HG03432 (cell line): ENCODE measurements around the gene APH1A.
"Not testable (repeated sequence)": the region's sequence is repeated elsewhere in the genome, so short reads cannot be mapped to it uniquely, and the experiment has no call there.

ENCODE experiments used
- ATAC-seq: cut with Tn5 transposase; IDR thresholded peaks from one replicate; pipeline ENCODE4 v1.9.1; 2021; ENCODE audit warnings: mild to moderate bottlenecking, moderate library complexity; ENCODE audit not compliant: unreplicated experiment

The APH1A gene

GRCh38 chr1:150268705-150269403 lies at the start of gene APH1A:
Gene APH1A (minus strand): TSS chr1:150269016. CDS start chr1:150268810, 206 bp downstream.
- ATAC-seq: peak; percentile 91

- not testable (repeated sequence) for ATAC-seq
These were observed 45.9 kb upstream of the APH1A start for GRCh38 chr1:150314691-150315090.

DNA sequence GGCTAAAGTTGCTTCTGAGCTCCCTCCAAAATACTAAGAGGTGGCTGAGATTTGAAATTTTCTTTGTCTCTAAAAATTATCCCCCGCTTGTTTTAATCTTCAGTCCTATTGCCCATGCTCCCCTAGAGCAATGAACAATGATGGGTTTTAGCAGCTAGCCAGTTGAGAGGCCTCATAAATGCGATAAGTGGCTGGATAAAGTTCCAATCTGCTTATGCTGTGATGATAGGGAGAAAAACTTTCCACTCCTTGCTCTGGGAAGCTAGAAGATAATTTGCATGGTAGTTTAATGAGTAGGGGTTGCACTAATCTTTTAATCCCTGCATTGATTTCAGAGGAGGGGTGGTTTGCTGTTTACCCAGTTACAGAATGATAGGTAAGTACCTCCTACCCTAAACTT lies 42.9 kb upstream of the APH1A start:
- ATAC-seq: no peak

GRCh38 chr1:150309758-150310508 lies 41.1 kb upstream of the APH1A start:
- ATAC-seq: no peak

GRCh38 chr1:150308585-150308984 lies 39.8 kb upstream of the APH1A start:
- ATAC-seq: not testable (repeated sequence)

DNA sequence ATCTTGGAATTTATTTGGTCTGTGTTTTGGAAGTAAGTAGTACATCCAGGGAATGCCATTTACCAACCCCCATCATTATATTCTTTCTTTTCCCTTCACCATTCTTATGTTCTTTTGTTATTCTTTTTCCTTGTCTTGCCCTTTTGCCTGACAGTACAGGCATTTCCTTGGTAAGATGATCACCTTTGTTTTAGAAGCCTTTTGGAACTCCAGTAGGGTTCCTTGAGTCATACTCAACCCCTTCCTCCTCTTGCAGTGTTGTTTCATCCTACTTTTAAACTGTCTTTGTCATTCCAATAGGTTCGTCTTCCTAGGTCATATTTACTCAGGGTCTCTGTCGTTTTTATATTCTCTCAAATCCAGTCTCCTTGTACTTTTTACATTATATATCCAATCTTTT lies 34.1 kb upstream of the APH1A start:
- ATAC-seq: no peak

DNA sequence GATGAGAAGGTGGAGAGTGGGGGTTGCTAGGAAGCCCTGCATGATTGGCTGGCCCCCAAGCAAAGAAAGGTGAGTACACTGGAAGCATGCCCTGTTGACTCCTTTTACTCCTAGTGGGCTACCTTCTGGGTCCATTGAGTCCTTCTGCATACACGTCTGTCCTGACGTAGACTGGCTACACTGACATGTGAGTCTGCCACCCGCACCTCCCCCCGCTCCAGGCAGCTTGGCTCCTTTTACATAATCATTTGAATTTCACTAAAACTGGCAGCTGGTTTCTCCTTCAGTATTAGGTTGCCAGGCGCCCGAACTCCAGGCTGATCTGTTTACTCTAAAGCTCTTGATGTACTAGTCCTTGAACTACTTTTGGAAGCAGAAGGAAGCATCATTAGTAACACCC lies 33.5 kb upstream of the APH1A start:
- ATAC-seq: no peak

GRCh38 chr1:150299716-150300115 lies 30.9 kb upstream of the APH1A start:
- no peak for ATAC-seq

DNA sequence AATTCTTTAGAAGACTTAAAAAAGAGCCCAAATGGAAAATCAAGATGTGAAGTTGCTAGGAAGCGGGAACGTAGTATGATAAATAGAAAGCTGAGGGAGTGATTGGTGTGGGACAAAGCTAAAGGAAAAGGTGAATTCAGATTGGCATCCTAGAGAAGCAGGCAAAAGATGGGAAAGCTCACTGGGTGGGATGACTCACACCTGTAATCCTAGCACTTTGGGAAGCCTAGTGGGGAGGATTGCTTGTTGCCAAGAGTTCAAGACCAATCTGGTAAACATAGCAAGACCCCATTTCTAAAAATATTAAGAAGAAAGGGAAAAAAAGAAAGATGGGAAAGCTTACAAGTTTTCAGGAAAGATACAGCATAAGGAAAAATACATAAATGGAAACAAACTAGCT lies 26.7 kb upstream of the APH1A start:
- ATAC-seq: no peak

DNA sequence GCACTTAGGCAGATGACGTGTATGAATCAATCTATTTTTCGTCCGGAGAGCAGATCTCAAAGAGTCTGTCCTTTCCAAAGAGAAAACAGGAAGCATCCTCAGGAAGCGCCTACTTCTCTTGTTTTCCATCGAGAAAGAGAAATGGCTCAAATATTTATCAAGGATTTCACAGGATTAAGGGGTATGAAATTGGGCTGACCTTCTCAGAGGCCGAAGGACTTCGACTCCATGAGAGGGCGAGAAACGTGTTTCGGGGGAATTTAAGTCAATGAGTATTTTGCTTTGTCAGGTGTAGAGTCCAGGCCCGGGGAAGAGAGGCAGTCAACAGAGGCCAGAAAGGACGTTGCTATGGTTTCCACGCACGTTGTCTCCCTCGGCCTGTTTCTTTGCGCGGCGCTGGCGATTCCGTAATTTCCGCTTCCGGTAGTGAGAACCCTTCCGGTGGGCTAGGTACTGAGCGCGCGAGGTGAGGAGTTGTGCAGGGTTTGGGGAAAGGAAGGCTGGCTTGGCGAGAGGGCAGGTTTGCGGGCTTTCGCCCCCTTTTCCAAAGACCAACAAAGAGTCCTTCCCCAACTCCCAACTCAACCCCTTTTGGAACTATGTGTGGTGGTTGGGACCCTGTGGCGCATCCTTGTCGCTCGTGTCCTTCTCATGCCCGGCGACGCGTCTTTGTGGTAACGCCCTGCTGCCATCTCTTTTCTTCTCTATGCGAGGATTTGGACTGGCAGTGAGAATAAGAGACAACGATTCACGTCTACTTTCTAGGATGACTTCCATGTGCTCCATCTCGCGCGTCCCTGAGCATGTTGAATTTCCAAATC lies 24.8 kb upstream of the APH1A start, which contains the start of gene MRPS21:
Gene MRPS21 (plus strand): TSS at position 429 of the 821 bp plus-strand sequence. CDS start 506 bp downstream, outside the sequence.
- ATAC-seq: peak; percentile 95

DNA sequence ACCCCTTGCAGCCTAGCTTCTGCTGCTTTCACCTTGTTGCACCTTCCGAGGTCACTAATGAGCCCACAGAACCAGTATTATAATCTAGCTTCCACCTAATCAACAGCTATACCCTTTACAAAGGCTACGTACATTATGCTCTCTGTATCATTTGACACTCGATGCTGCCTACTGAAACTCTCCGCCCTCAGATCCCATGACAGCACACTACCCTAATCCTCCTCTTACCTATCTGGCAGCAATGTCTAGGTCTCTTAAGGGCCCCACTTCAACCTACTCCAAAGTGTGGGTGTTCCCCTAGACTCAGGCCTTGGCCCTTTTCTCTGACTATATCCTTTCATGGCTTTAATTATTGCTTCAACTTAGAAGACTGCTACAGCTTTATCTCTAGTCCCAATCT lies 20.0 kb upstream of the APH1A start:
- no peak for ATAC-seq

- ATAC-seq: no peak
These were observed 19.6 kb upstream of the APH1A start for GRCh38 chr1:150288382-150288781.

DNA sequence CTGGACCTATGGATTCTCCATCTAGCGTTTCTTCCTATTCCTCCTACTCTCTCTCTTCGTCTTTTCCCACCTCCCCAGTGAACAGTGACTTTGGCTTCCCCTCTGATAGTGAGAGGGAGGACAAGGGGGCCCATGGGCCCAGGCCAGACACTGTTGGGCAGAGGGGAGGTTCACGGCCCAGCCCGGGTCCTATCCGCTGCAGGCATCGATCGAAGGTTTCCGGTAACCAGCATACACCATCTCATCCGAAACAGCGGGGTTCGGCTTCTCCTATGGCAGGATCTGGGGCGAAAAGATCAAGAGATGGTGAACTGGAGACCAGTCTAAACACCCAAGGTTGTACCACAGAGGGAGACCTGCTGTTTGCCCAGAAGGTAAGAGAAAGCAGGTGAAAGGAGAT lies 14.4 kb upstream of the APH1A start:
- no peak for ATAC-seq

DNA sequence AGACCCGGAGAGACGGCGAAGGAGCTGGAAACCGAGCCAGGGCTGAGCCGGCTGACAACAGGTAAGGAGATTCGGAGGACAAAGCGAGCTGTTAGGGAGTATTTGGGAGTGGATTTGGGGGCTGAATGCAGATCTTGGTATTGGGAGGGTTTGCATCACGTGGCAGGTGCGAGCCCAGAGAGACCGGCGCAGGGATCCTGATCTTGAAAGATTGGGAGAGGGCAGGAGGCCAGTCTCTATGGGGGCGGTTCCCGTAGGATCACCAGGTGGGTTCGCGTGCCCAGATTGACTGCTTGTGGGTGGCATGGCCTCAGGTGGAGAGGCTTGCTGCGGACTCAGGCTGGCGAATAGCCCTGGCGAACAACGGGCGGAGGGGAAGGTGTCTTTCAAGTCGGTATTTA lies 13.7 kb upstream of the APH1A start:
- ATAC-seq: no peak

GRCh38 chr1:150281758-150282557 lies 13.1 kb upstream of the APH1A start, which contains the start of gene CIART:
Gene CIART (plus strand): TSS chr1:150282554. CDS start chr1:150283268, 714 bp downstream.
- no peak for ATAC-seq

DNA sequence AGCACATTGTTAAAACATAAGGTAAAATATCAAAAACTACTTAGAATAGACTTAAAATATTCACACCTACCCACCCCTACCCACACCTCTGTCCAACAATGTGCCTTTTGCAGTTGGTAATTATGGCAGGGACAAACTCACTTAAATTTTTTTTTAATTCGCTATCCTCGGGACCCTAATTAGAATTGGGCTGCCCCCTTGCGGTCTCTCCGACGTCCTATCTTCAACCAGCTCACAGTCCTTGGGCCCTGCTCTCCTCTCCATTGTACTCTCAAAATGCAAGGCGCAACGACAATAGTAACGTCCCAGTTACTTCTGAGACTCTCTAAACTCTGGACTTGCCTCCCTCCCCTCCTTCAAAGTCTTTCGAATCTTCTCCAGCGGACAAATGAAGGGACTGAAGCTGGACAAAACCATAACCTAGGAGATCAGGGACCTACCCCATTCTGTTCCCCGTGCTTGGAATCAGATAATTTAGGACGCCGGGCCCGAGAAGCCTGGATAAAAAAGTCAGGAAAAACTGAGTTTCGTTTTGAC lies 12.5 kb upstream of the APH1A start:
- ATAC-seq: no peak

DNA sequence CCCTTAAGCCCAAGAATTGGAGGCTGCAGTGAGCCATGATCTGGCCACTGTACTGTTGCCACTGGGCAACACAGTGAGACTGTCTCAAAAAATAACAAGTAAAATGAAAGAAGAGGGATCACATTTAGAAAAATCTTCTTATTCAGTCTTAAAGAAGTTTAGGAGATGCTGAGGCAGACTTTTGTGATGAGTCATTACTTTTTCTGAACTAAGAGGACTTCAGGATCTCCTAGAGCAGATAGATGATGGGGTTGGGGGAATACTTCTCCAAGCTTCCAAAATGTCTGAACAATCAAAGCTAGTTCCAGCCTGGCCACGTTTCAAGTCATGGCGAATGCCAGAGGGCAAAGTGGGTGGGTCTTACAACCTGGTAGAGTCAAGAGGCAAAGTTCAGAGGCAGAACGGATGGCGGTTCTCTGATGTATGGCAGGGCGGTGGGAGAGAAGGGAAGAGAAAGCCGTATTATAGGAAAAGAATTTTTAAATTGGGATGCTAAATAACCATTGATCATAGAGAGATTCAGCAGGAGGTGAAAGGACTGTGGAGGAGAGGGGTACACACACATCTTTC lies 11.4 kb upstream of the APH1A start:
- ATAC-seq: no peak

GRCh38 chr1:150273311-150273710 lies 4.5 kb upstream of the APH1A start:
- ATAC-seq: no peak

DNA sequence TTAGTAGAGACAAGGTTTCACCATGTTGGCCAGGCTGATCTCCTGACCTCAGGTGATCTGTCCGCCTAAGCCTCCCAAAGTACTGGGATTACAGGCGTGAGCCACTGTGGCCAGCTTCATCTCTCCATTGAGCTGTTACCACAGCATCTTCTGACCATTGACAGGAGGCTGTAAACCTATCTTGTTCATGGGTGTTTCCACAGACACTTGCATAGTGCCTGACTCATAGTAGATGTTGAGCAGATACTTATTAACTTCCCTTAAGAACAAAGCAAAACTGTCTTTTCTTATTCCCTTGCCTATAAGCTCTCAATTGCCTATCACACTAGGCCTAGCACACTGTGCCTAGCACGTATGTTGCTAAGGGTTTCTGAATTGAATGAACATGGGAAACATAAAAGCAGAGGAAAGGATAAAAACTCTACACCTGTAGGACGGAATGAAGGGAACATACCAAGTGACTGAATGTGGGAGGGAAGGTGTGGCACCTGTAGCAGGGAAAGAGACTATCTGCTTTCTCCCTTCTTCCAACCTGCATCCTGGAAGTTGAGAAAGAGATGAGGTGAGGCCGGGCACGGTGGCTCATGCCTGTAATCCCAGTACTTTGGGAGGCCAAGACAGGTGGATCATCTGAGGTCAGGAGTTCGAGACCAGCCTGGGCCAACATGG lies 2.6 kb upstream of the APH1A start:
- no peak for ATAC-seq
